Neural crest cell (in vitro differentiated cells): Measurements from ENCODE around the gene MYRF. TPM values are rescaled to one million over a fixed set of nuclear protein-coding genes. Genes with fewer than 3 reads are reported as not detected.

Source experiments
- DNase-seq: peaks from one replicate; pipeline ENCODE4 v3.0.0; 2021; ENCODE audit warnings: low read depth, mixed read lengths, low spot score
- H3K27ac Mint-ChIP-seq: one replicate; pipeline ENCODE4 v1.8.0; 2021; ENCODE audit warnings: mild to moderate bottlenecking, mixed read lengths; ENCODE audit not compliant: unreplicated experiment
- H3K27me3 Mint-ChIP-seq: 2 replicates; pipeline ENCODE4 v1.8.0; 2021; ENCODE audit warnings: low read depth, mild to moderate bottlenecking, mixed read lengths
- H3K36me3 Mint-ChIP-seq: 2 replicates; pipeline ENCODE4 v1.8.0; 2021; ENCODE audit warnings: low read depth, mild to moderate bottlenecking, mixed read lengths
- H3K4me1 Mint-ChIP-seq: 2 replicates; pipeline ENCODE4 v1.8.0; 2021; ENCODE audit warnings: mixed read lengths
- H3K4me3 Mint-ChIP-seq: one replicate; pipeline ENCODE4 v1.8.0; 2021; ENCODE audit warnings: mild to moderate bottlenecking, mixed read lengths
- H3K9me3 Mint-ChIP-seq: 2 replicates; pipeline ENCODE4 v1.8.0; 2021; ENCODE audit warnings: mixed read lengths
- CTCF ChIP-seq: fragments of 200-600 bp; sonication (generic); conservative IDR thresholded peaks from 2 replicates; pipeline ENCODE4 v1.5.0; 2021; ENCODE audit warnings: antibody characterized with exemption, mild to moderate bottlenecking
- total RNA-seq: library from RNA; stranded (reverse); gene quantifications from 2 replicates; pipeline ENCODE4 v1.2.1, GENCODE V29; 2021

Gene MYRF
- total RNA-seq, 1 donor from 2014 or later: 3.5 TPM

GRCh38 chr11:61712846-61713245, 39.6 kb upstream of the MYRF start:
- TF ChIP-seq CTCF: no peak
- no peak overlapping the region for H3K4me3 Mint-ChIP-seq
- peaks cover 70% of the 10 kb centered on the region for H3K4me1 Mint-ChIP-seq
- H3K9me3 Mint-ChIP-seq: no peaks in the 10 kb centered on the region
- no peaks in the 10 kb centered on the region for H3K36me3 Mint-ChIP-seq
- no peak overlapping the region for H3K27ac Mint-ChIP-seq
- no peaks in the 10 kb centered on the region for H3K27me3 Mint-ChIP-seq
- DNase-seq: no peak

- TF ChIP-seq CTCF: no peak
- peaks cover 76% of the 10 kb centered on the region for H3K4me1 Mint-ChIP-seq
- H3K9me3 Mint-ChIP-seq: no peaks in the 10 kb centered on the region
- no peaks in the 10 kb centered on the region for H3K27me3 Mint-ChIP-seq
- H3K4me3 Mint-ChIP-seq: no peak overlapping the region
- no peak for DNase-seq
- no peaks in the 10 kb centered on the region for H3K36me3 Mint-ChIP-seq
- H3K27ac Mint-ChIP-seq: peak overlapping the region; percentile 27
Observed at GRCh38 chr11:61713464-61713863, 39.0 kb upstream of the MYRF start.

- peaks cover 79% of the 10 kb centered on the region for H3K4me1 Mint-ChIP-seq
- no peaks in the 10 kb centered on the region for H3K9me3 Mint-ChIP-seq
- no peaks in the 10 kb centered on the region for H3K36me3 Mint-ChIP-seq
- TF ChIP-seq CTCF: no peak
- no peak overlapping the region for H3K4me3 Mint-ChIP-seq
- peak overlapping the region; percentile 8 for H3K27ac Mint-ChIP-seq
- H3K27me3 Mint-ChIP-seq: no peaks in the 10 kb centered on the region
- DNase-seq: no peak
Observed at GRCh38 chr11:61713906-61714305, 38.5 kb upstream of the MYRF start.

- no peaks in the 10 kb centered on the region for H3K36me3 Mint-ChIP-seq
- TF ChIP-seq CTCF: no peak
- no peak for DNase-seq
- no peaks in the 10 kb centered on the region for H3K27me3 Mint-ChIP-seq
- H3K9me3 Mint-ChIP-seq: no peaks in the 10 kb centered on the region
- peaks cover 82% of the 10 kb centered on the region for H3K4me1 Mint-ChIP-seq
- peak overlapping the region; percentile 4 for H3K4me3 Mint-ChIP-seq
- peak overlapping the region; percentile 8 for H3K27ac Mint-ChIP-seq
Observed at GRCh38 chr11:61714316-61714715, 38.1 kb upstream of the MYRF start.

- Mint-ChIP-seq H3K27ac (peak overlapping the region; percentile 57), H3K9me3 (no peaks in the 10 kb centered on the region), H3K36me3 (no peaks in the 10 kb centered on the region), H3K27me3 (no peaks in the 10 kb centered on the region), H3K4me3 (peak overlapping the region; percentile 4), H3K4me1 (peaks cover 86% of the 10 kb centered on the region)
- no peak for TF ChIP-seq CTCF
- DNase-seq: no peak
Observed at GRCh38 chr11:61714916-61715315, 37.5 kb upstream of the MYRF start.

- H3K4me3 Mint-ChIP-seq: peak overlapping the region; percentile 88
- DNase-seq: no peak
- H3K9me3 Mint-ChIP-seq: no peaks in the 10 kb centered on the region
- TF ChIP-seq CTCF: no peak
- H3K4me1 Mint-ChIP-seq: peaks cover 79% of the 10 kb centered on the region
- no peaks in the 10 kb centered on the region for H3K36me3 Mint-ChIP-seq
- peak overlapping the region; percentile 94 for H3K27ac Mint-ChIP-seq
- no peaks in the 10 kb centered on the region for H3K27me3 Mint-ChIP-seq
Observed at GRCh38 chr11:61715867-61716266, 36.6 kb upstream of the MYRF start.
